Ovary (tissue), 9 donors: ENCODE data around the gene RAF1. TPM values are rescaled to one million over a fixed set of nuclear protein-coding genes. Genes with fewer than 3 reads are reported as not detected.

Source experiments
- DNase-seq, 5 donors: peaks; one replicate each; pipeline ENCODE4 v3.0.0-alpha.2; 2019 to 2020
- H3K27ac ChIP-seq, 2 donors: fragments of 200-600 bp; one replicate each; pipeline versions ENCODE4 v1.5.1 to v1.8.0; 2019 to 2022
- H3K27me3 ChIP-seq: fragments of 200-600 bp; one replicate; pipeline ENCODE4 v1.8.0; 2022
- H3K36me3 ChIP-seq: fragments of 200-600 bp; sonication (generic); one replicate; pipeline ENCODE4 v1.5.1; 2019
- H3K4me1 ChIP-seq: one replicate; pipeline ENCODE4 v1.8.1; 2013; ENCODE audit warnings: mild to moderate bottlenecking, moderate library complexity; ENCODE audit not compliant: insufficient read depth
- H3K4me3 ChIP-seq: fragments of 200-600 bp; sonication (generic); one replicate; pipeline ENCODE4 v1.5.1; 2017
- H3K9me3 ChIP-seq, 2 donors: fragments of 200-600 bp in 1 of 2; sonication (generic) in 1 of 2; one replicate each; pipeline versions ENCODE4 v1.5.1 to v1.8.1; 2013 to 2019; ENCODE audit warnings: mild to moderate bottlenecking in 1 of 2, moderate library complexity in 1 of 2
- CTCF ChIP-seq, 3 donors: fragments of 450-650 bp in 2 of 3; fragments of 200-600 bp in 1 of 3; IDR thresholded peaks; one replicate each; pipeline versions ENCODE4 v1.5.1 to v1.8.0; 2016 to 2022; ENCODE audit warnings: antibody characterized with exemption in 3 of 3, mild to moderate bottlenecking in 1 of 3
- EP300 ChIP-seq: sonication (generic); formaldehyde crosslinking; IDR thresholded peaks from one replicate; pipeline ENCODE4 v1.6.1; 2017; ENCODE audit warnings: antibody characterized with exemption
- POLR2A ChIP-seq: fragments of 450-650 bp; IDR thresholded peaks from one replicate; pipeline ENCODE4 v1.6.1; 2017; ENCODE audit warnings: antibody characterized with exemption, mild to moderate bottlenecking, moderate library complexity
- WGBS, 3 donors: extraction: QIAGEN DNeasy Blood & Tissue Kit in 1 of 3; methylation state at CpG; one replicate each; pipeline versions ENCODE4 v1.1.5 to v1.1.7; 2013 to 2017; 5-methylcytosine and 5-hydroxymethylcytosine counted together
- intact Hi-C, 4 donors: fragments of 100-400 bp; cut with DNase I; formaldehyde crosslinking; loops; one replicate each; pipeline versions ENCODE4 v1.11.0 to v1.15.1; 2022 to 2023
- polyA plus RNA-seq, 2 donors: library from polyadenylated mRNA; stranded (reverse); fragments of 200-250 nt in 1 of 2; fragments of 350-450 nt in 1 of 2; fragmentation: Illumina TruSeq in 1 of 2; extraction: RNeasy Lipid Tissue Mini Kit (QIAGEN cat#74804) in 1 of 2; gene quantifications; one replicate each; pipeline ENCODE4 v1.2.3, GENCODE V29; 2013 to 2014
- total RNA-seq, 7 donors: library from RNA; depleted of rRNA in 2 of 7; stranded (reverse); fragments of >200 nt in 2 of 7; fragmentation: NEBNext Ultra II Directional in 3 of 7; extraction: Animal tissue kit (Norgen Biotek cat#: 25700) in 3 of 7; gene quantifications; one replicate each; pipeline versions ENCODE4 v1.1.0 to v1.2.4, GENCODE V29; 2016 to 2023
- donor health status: DM: no; HTN: no; CAD: no; lungs with moderate emphysema.
- donor health status: DM: no; HTN: no; CAD: no.
- donor health status: Bipolar disorder and iron deficiency.
- donor health status: DM: yes; HTN: yes; CAD: no.
- donor health status: DM: no; HTN: no; CAD: no.
- donor health status: DM: yes; HTN: yes; CAD: no.

The RAF1 gene
- total and polyA plus RNA-seq, 9 donors, result 62.1 to 106 (median 78.8) TPM

- TF ChIP-seq EP300 (no peak), CTCF (IDR thresholded peaks at IDR 0.05) (no peak), POLR2A (no peak)
- Histone ChIP-seq H3K4me1 (no peaks in the 10 kb centered on the region), H3K27me3 (no peaks in the 10 kb centered on the region), H3K36me3 (no peaks in the 10 kb centered on the region), H3K9me3 (no peaks in the 10 kb centered on the region), H3K4me3 (no peak overlapping the region), H3K27ac (no peak overlapping the region)
- intact Hi-C loops, result no loop called here
- no peak for DNase-seq
- WGBS, 3 donors, result 86 to 89% (median 86%) methylated on average over 3 of the region's 3 CpGs
Measured at GRCh38 chr3:12586403-12586802, 77.5 kb downstream of the RAF1 start.

- TF ChIP-seq CTCF (IDR thresholded peaks at IDR 0.05), result no peak
- no peak for TF ChIP-seq EP300
- TF ChIP-seq POLR2A, result no peak
- intact Hi-C loops, result no loop called here
- no peak overlapping the region for H3K4me3 ChIP-seq
- no peaks in the 10 kb centered on the region for H3K36me3 ChIP-seq
- no peaks in the 10 kb centered on the region for H3K9me3 ChIP-seq
- no peak for DNase-seq
- no peaks in the 10 kb centered on the region for H3K27me3 ChIP-seq
- 61 to 74% (median 64%) methylated on average over 5 of the region's 5 CpGs for WGBS, 3 donors
- no peak overlapping the region for H3K27ac ChIP-seq
- no peaks in the 10 kb centered on the region for H3K4me1 ChIP-seq
Measured at GRCh38 chr3:12585970-12586369, 77.9 kb downstream of the RAF1 start.

GRCh38 chr3:12585181-12585580, 78.7 kb downstream of the RAF1 start:
- TF ChIP-seq CTCF (IDR thresholded peaks at IDR 0.05), result no peak
- Histone ChIP-seq H3K9me3 (no peaks in the 10 kb centered on the region), H3K27me3 (no peaks in the 10 kb centered on the region), H3K27ac (no peak overlapping the region), H3K4me3 (no peak overlapping the region), H3K4me1 (no peaks in the 10 kb centered on the region), H3K36me3 (no peaks in the 10 kb centered on the region)
- WGBS, 3 donors, result 87 to 90% (median 88%) methylated on average over 3 of the region's 3 CpGs
- intact Hi-C loops, result no loop called here
- no peak for DNase-seq

- TF ChIP-seq EP300 (no peak), POLR2A (no peak), CTCF (IDR thresholded peaks at IDR 0.05) (no peak)
- Histone ChIP-seq H3K4me3 (no peak overlapping the region), H3K36me3 (no peaks in the 10 kb centered on the region), H3K27ac (no peak overlapping the region), H3K4me1 (no peaks in the 10 kb centered on the region), H3K27me3 (no peaks in the 10 kb centered on the region), H3K9me3 (no peaks in the 10 kb centered on the region)
- intact Hi-C loops, result no loop called here
- WGBS, 3 donors, result 82 to 97% (median 93%) methylated on average over 2 of the region's 2 CpGs
- no peak for DNase-seq
Measured at GRCh38 chr3:12584083-12584482, 79.8 kb downstream of the RAF1 start.

GRCh38 chr3:12583280-12583679, 80.6 kb downstream of the RAF1 start:
- no peak for DNase-seq
- H3K4me1 ChIP-seq, result no peaks in the 10 kb centered on the region
- H3K27ac ChIP-seq, result no peak overlapping the region
- H3K9me3 ChIP-seq, result no peaks in the 10 kb centered on the region
- H3K27me3 ChIP-seq, result no peaks in the 10 kb centered on the region
- intact Hi-C loops, result no loop called here
- H3K36me3 ChIP-seq, result no peaks in the 10 kb centered on the region
- TF ChIP-seq EP300 (no peak), CTCF (IDR thresholded peaks at IDR 0.05) (no peak), POLR2A (no peak)
- no peak overlapping the region for H3K4me3 ChIP-seq
